Activated CD4-positive, CD25-positive, alpha-beta regulatory T cell treated with anti-CD3 and anti-CD28 coated beads, Interleukin-2, amount 50 U/mL, for 72 hours (primary cell): Measurements from ENCODE around the gene ATP2B2.

Experiments
- DNase-seq: peaks from one replicate; pipeline ENCODE4 v3.0.0; 2021

ATP2B2 gene

GRCh38 chr3:10338591-10339353, 166.6 kb downstream of the ATP2B2 start:
- no peak for DNase-seq

- DNase-seq, result no peak
These were observed 167.3 kb downstream of the ATP2B2 start for GRCh38 chr3:10338164-10338470.

- DNase-seq, result no peak
These were observed 167.8 kb downstream of the ATP2B2 start for GRCh38 chr3:10337323-10338163.

- DNase-seq, result no peak
These were observed 168.6 kb downstream of the ATP2B2 start for GRCh38 chr3:10336761-10337160.

GRCh38 chr3:10335871-10336622, 169.3 kb downstream of the ATP2B2 start:
- no peak for DNase-seq

GRCh38 chr3:10335190-10335738, 170.1 kb downstream of the ATP2B2 start:
- DNase-seq, result no peak

- DNase-seq, result no peak
These were observed 170.9 kb downstream of the ATP2B2 start for GRCh38 chr3:10334459-10334858.

- DNase-seq, result no peak
These were observed 171.3 kb downstream of the ATP2B2 start for GRCh38 chr3:10334042-10334441.

- DNase-seq, result no peak
These were observed 172.1 kb downstream of the ATP2B2 start for GRCh38 chr3:10333349-10333650.

GRCh38 chr3:10332481-10333348, 172.7 kb downstream of the ATP2B2 start:
- DNase-seq, result no peak

- DNase-seq, result no peak
These were observed 174.1 kb downstream of the ATP2B2 start for GRCh38 chr3:10331320-10331719.

- no peak for DNase-seq
These were observed 175.1 kb downstream of the ATP2B2 start for GRCh38 chr3:10330319-10330718.

GRCh38 chr3:10329495-10330015, 175.8 kb downstream of the ATP2B2 start:
- no peak for DNase-seq

GRCh38 chr3:10328460-10329071, 176.8 kb downstream of the ATP2B2 start:
- no peak for DNase-seq

GRCh38 chr3:10327592-10327991, 177.8 kb downstream of the ATP2B2 start:
- DNase-seq, result no peak

- no peak for DNase-seq
These were observed 183.1 kb downstream of the ATP2B2 start for GRCh38 chr3:10322352-10322710.

GRCh38 chr3:10321630-10322351, 183.6 kb downstream of the ATP2B2 start:
- DNase-seq, result no peak

GRCh38 chr3:10320320-10320677, 185.1 kb downstream of the ATP2B2 start:
- DNase-seq, result no peak

GRCh38 chr3:10319804-10320203, 185.6 kb downstream of the ATP2B2 start:
- no peak for DNase-seq

- no peak for DNase-seq
These were observed 186.1 kb downstream of the ATP2B2 start for GRCh38 chr3:10319251-10319650.

- DNase-seq, result no peak
These were observed 187.4 kb downstream of the ATP2B2 start for GRCh38 chr3:10317961-10318350.
